SK-N-SH (cell line): ENCODE measurements around the gene ARID4B. TPM values are rescaled to one million over a fixed set of nuclear protein-coding genes. Genes with fewer than 3 reads are reported as not detected.

Source experiments
- CTCF ChIA-PET: fragments of 300-600, 350-600 bp; formaldehyde crosslinking; extraction: SDS; loops from one replicate; lab custom pipeline; 2021; lab: Yijun Ruan, JAX
- POLR2A ChIA-PET: fragments of 350-600 bp; sonication (Branson Sonifier 250); formaldehyde crosslinking; extraction: SDS; loops from one replicate; lab custom pipeline; 2020; ENCODE audit warnings: antibody characterized with exemption, inconsistent platforms; lab: Yijun Ruan, JAX
- DNase-seq: peaks from one replicate; pipeline ENCODE4 v3.0.0; 2012
- H2AFZ ChIP-seq: fragments of 200-600 bp; sonication (generic); 2 replicates; pipeline ENCODE4 v1.8.1; 2016; ENCODE audit warnings: antibody characterized with exemption, mild to moderate bottlenecking, low read depth
- H3F3A ChIP-seq: fragments of 200-600 bp; sonication (generic); replicated peaks from 2 replicates; pipeline ENCODE3; 2016; ENCODE audit warnings: antibody characterized with exemption, mild to moderate bottlenecking; ENCODE audit not compliant: insufficient read depth
- H3K27ac ChIP-seq, 2 experiments: fragments of 200-500 bp in 1 of 2; fragments of 200-600 bp in 1 of 2; sonication (Bioruptor generic) in 1 of 2; sonication (generic), shearing (Covaris generic) in 1 of 2; 2 replicates each; pipeline versions ENCODE4 v1.5.1 to v1.6.1; 2014 to 2016; ENCODE audit warnings: low read depth in 2 of 2, inconsistent platforms in 1 of 2, low read length in 1 of 2, mild to moderate bottlenecking in 1 of 2, mixed read lengths in 1 of 2
- H3K27me3 ChIP-seq: fragments of 200-600 bp; sonication (generic), shearing (Covaris generic); 2 replicates; pipeline ENCODE4 v1.6.1; 2016; ENCODE audit warnings: mixed run types; ENCODE audit not compliant: insufficient read depth
- H3K36me3 ChIP-seq, 2 experiments: fragments of 200-500 bp in 1 of 2; fragments of 200-600 bp in 1 of 2; sonication (Bioruptor generic) in 1 of 2; sonication (generic) in 1 of 2; replicated peaks in 1 of 2; 2 replicates each; pipeline versions ENCODE3 to v1.5.1; 2014 to 2016; ENCODE audit warnings: low read length in 1 of 2, mild to moderate bottlenecking in 1 of 2; ENCODE audit not compliant: insufficient read depth in 2 of 2, control insufficient read depth in 1 of 2
- H3K4me1 ChIP-seq, 2 experiments: fragments of 200-500 bp in 1 of 2; fragments of 200-600 bp in 1 of 2; sonication (Bioruptor generic) in 1 of 2; sonication (generic), shearing (Covaris generic) in 1 of 2; 2 replicates each; pipeline versions ENCODE4 v1.5.1 to v1.6.1; 2014 to 2016; ENCODE audit warnings: low read depth in 1 of 2, low read length in 1 of 2, mixed run types in 1 of 2; ENCODE audit not compliant: insufficient read depth in 2 of 2, control insufficient read depth in 1 of 2
- H3K4me2 ChIP-seq: fragments of 200-600 bp; sonication (generic), shearing (Covaris generic); 2 replicates; pipeline ENCODE4 v1.6.1; 2017; ENCODE audit warnings: mixed run types
- H3K4me3 ChIP-seq, 2 experiments: fragments of 200-500 bp in 1 of 2; fragments of 200-600 bp in 1 of 2; sonication (Bioruptor generic) in 1 of 2; sonication (generic), shearing (Covaris generic) in 1 of 2; 2 replicates each; pipeline versions ENCODE4 v1.5.1 to v1.8.1; 2014 to 2016; ENCODE audit warnings: low read depth in 2 of 2, inconsistent platforms in 1 of 2, low read length in 1 of 2, mild to moderate bottlenecking in 1 of 2, mixed read lengths in 1 of 2, moderate library complexity in 1 of 2
- H3K79me2 ChIP-seq: fragments of 200-600 bp; sonication (generic); 2 replicates; pipeline ENCODE4 v1.8.1; 2017; ENCODE audit warnings: mild to moderate bottlenecking; ENCODE audit not compliant: insufficient read depth
- H3K9ac ChIP-seq: fragments of 200-600 bp; sonication (generic); 2 replicates; pipeline ENCODE4 v1.6.1; 2017; ENCODE audit warnings: mixed run types
- H3K9me2 ChIP-seq: fragments of 200-600 bp; sonication (generic); 2 replicates; pipeline ENCODE4 v1.6.1; 2017; ENCODE audit warnings: mixed run types
- H3K9me3 ChIP-seq: fragments of 200-600 bp; sonication (generic); 2 replicates; pipeline ENCODE4 v1.6.1; 2017; ENCODE audit warnings: mixed run types, mild to moderate bottlenecking, moderate library complexity
- H4K20me1 ChIP-seq: fragments of 200-600 bp; sonication (generic); 2 replicates; pipeline ENCODE4 v1.6.1; 2017; ENCODE audit warnings: mild to moderate bottlenecking, mixed run types; ENCODE audit not compliant: insufficient read depth
- ELF1 ChIP-seq: IDR thresholded peaks from 2 replicates; pipeline ENCODE4 v1.4.0; 2012
- EP300 ChIP-seq, 2 experiments: IDR thresholded peaks; 2 replicates each; pipeline versions ENCODE4 v1.4.0 to v1.6.1; 2012; ENCODE audit warnings: borderline replicate concordance in 1 of 2, low read depth in 1 of 2, low read length in 1 of 2
- EZH2phosphoT487 ChIP-seq: fragments of 200-600 bp; sonication (generic); IDR thresholded peaks from 2 replicates; pipeline ENCODE4 v1.6.1; 2017; ENCODE audit warnings: low read depth, mixed run types, mild to moderate bottlenecking, antibody characterized with exemption, moderate library complexity, borderline replicate concordance
- FOSL2 ChIP-seq: IDR thresholded peaks from 2 replicates; pipeline ENCODE4 v1.4.0; 2012; ENCODE audit warnings: low read depth, mild to moderate bottlenecking, moderate library complexity, borderline replicate concordance
- MEF2A ChIP-seq: IDR thresholded peaks from 2 replicates; pipeline ENCODE4 v1.4.0; 2012; ENCODE audit warnings: low read depth, borderline replicate concordance
- MXI1 ChIP-seq: IDR thresholded peaks from 2 replicates; pipeline ENCODE4 v1.6.1; 2012; ENCODE audit warnings: mild to moderate bottlenecking, low read depth, low read length, improper control_type of control experiment
- NFIC ChIP-seq: IDR thresholded peaks from 2 replicates; pipeline ENCODE4 v1.4.0; 2012; ENCODE audit warnings: borderline replicate concordance
- NRF1 ChIP-seq: IDR thresholded peaks from 2 replicates; pipeline ENCODE4 v1.6.1; 2012; ENCODE audit warnings: low read depth, mild to moderate bottlenecking, low read length
- POLR2AphosphoS5 ChIP-seq: IDR thresholded peaks from 2 replicates; pipeline ENCODE4 v1.6.1; 2012; ENCODE audit warnings: low read depth, low read length
- RAD21 ChIP-seq: IDR thresholded peaks from 2 replicates; pipeline ENCODE4 v1.6.1; 2012; ENCODE audit warnings: mild to moderate bottlenecking, low read length
- RCOR1 ChIP-seq: fragments of 150-350 bp; IDR thresholded peaks from 2 replicates; pipeline ENCODE4 v1.6.1; 2017; ENCODE audit warnings: antibody characterized with exemption, low read length
- SIN3A ChIP-seq: IDR thresholded peaks from 2 replicates; pipeline ENCODE4 v1.6.1; 2012; ENCODE audit warnings: low read depth, mild to moderate bottlenecking, low read length, moderate library complexity, borderline replicate concordance
- TCF12 ChIP-seq: IDR thresholded peaks from 2 replicates; pipeline ENCODE4 v1.4.0; 2012
- TEAD4 ChIP-seq: IDR thresholded peaks from 2 replicates; pipeline ENCODE4 v1.4.0; 2012; ENCODE audit warnings: mild to moderate bottlenecking, borderline replicate concordance; ENCODE audit not compliant: insufficient read depth
- WGBS: methylation state at CpG from one replicate; pipeline ENCODE4 v1.1.6; 2017; ENCODE audit warnings: low lambda C conversion rate; 5-methylcytosine and 5-hydroxymethylcytosine counted together
- polyA plus RNA-seq, 3 experiments: library from polyadenylated mRNA; depleted of rRNA; stranded (reverse); fragments of >200 nt; gene quantifications; 2 replicates each; pipeline ENCODE4 v1.2.3, GENCODE V29; 2012
- TF ChIP-seq, protein P1 (sequence below): IDR thresholded peaks from 2 replicates; pipeline ENCODE4 v1.4.0; 2012; ENCODE audit warnings: low read depth, borderline replicate concordance
- TF ChIP-seq, protein P2 (sequence below): IDR thresholded peaks from 2 replicates; pipeline ENCODE4 v1.4.0; 2012; ENCODE audit warnings: low read depth
- TF ChIP-seq, protein P3 (sequence below): fragments of 200-600 bp; sonication (generic); IDR thresholded peaks from 2 replicates; pipeline ENCODE4 v1.6.1; 2017; ENCODE audit warnings: antibody characterized with exemption, mild to moderate bottlenecking, moderate library complexity
- TF ChIP-seq, protein P4 (sequence below): IDR thresholded peaks from 2 replicates; pipeline ENCODE4 v1.4.0; 2012; ENCODE audit warnings: low read depth, borderline replicate concordance
- TF ChIP-seq, protein P5 (sequence below): fragments of 150-350 bp; IDR thresholded peaks from 2 replicates; pipeline ENCODE4 v1.6.1; 2017; ENCODE audit warnings: antibody characterized with exemption, low read length, low read depth, borderline replicate concordance

ARID4B gene
- polyA plus RNA-seq, 1 of the 3 experiments (the other 2 are of a cell fraction): 4.4 TPM

DNA sequence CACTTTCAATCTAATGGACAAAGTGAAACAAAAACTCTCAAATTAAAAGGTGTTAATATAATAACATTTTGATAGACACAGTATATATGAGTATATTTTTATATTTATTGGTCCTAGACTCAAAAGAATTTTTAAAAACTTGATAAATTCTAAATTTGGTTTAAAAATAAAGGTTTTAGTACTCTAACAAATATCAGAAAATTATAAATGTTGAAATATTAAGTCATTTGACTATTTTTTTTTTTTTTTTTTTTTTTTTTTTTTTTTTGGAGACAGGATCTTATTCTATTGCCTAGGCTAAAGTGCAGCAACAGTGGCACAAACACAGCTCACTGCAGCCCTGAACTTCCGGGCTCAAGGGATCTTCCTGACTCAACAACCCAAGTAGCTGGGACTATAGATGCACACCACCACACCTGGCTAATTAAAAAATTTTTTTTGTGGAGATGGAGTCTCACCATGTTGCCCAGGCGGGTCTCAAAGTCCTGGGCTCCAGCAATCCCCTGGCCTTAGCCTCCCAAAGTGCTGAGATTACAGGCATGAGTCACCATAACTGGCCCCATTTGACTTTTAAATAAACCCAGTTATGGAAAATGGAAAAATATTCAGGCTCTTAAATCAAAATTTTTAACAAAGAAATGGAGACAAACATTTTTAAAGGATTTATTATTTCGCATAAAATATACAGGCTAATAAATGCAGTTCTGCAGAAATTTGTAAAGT, 106.2 kb downstream of the ARID4B start:
- Histone ChIP-seq H3K9me2 (no peaks in the 10 kb centered on the region), H3K4me2 (no peak overlapping the region), H4K20me1 (no peaks in the 10 kb centered on the region), H3F3A (peaks cover 17% of the 10 kb centered on the region), H3K27me3 (no peaks in the 10 kb centered on the region), H3K4me3 (no peak overlapping the region), H3K79me2 (peaks cover 12% of the 10 kb centered on the region; the same call in 1 of the 2 replicates), H3K27ac (no peak overlapping the region), H3K9ac (no peak overlapping the region), H3K4me1 (no peaks in the 10 kb centered on the region), H3K9me3 (no peaks in the 10 kb centered on the region), H3K36me3 (peaks cover 41 to 70% of the 10 kb centered on the region in 2 experiments), H2AFZ (no peak overlapping the region)
- POLR2A ChIA-PET: no interaction called here
- no peak for TF ChIP-seq NFIC
- TF ChIP-seq EZH2phosphoT487: no peak
- no peak for TF ChIP-seq MEF2A
- no peak for TF ChIP-seq NRF1
- TF ChIP-seq, protein P1, sequence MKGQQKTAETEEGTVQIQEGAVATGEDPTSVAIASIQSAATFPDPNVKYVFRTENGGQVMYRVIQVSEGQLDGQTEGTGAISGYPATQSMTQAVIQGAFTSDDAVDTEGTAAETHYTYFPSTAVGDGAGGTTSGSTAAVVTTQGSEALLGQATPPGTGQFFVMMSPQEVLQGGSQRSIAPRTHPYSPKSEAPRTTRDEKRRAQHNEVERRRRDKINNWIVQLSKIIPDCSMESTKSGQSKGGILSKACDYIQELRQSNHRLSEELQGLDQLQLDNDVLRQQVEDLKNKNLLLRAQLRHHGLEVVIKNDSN: no peak
- TF ChIP-seq RCOR1: no peak
- no peak for TF ChIP-seq POLR2AphosphoS5
- no peak for TF ChIP-seq FOSL2
- no peak for TF ChIP-seq EP300 (IDR thresholded peaks at IDR 0.05; ENCODE audit: borderline replicate concordance in 1 of 2, low read depth in 1 of 2, low read length in 1 of 2)
- TF ChIP-seq, protein P2, sequence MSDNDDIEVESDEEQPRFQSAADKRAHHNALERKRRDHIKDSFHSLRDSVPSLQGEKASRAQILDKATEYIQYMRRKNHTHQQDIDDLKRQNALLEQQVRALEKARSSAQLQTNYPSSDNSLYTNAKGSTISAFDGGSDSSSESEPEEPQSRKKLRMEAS: no peak
- TF ChIP-seq TEAD4: no peak
- TF ChIP-seq, protein P3, sequence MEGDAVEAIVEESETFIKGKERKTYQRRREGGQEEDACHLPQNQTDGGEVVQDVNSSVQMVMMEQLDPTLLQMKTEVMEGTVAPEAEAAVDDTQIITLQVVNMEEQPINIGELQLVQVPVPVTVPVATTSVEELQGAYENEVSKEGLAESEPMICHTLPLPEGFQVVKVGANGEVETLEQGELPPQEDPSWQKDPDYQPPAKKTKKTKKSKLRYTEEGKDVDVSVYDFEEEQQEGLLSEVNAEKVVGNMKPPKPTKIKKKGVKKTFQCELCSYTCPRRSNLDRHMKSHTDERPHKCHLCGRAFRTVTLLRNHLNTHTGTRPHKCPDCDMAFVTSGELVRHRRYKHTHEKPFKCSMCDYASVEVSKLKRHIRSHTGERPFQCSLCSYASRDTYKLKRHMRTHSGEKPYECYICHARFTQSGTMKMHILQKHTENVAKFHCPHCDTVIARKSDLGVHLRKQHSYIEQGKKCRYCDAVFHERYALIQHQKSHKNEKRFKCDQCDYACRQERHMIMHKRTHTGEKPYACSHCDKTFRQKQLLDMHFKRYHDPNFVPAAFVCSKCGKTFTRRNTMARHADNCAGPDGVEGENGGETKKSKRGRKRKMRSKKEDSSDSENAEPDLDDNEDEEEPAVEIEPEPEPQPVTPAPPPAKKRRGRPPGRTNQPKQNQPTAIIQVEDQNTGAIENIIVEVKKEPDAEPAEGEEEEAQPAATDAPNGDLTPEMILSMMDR: no peak
- TF ChIP-seq ELF1: no peak
- no peak for DNase-seq
- WGBS: over 99% methylated on average over 3 of the region's 3 CpGs
- CTCF ChIA-PET: no interaction called here

DNA sequence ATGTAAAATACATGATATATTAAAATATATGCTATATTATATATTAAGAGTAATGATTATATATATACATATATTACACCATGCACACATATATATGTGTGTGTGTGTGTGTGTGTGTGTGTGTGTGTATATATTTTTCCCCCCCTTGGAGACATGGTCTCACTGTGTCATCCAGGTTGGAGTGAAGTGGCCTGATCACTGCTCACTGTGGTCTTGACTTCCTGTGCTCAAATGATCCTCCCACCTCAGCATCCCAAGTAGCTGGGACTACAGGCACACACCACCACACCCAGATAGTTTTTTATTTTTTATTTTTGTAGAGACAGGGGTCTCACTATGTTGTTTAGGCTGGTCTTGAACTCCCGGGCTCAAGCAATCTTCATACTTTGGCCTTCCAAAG, 112.5 kb downstream of the ARID4B start:
- ChIA-PET POLR2A (no interaction called here), CTCF (interaction anchor here (0.8 kb wide), 1 partner anchor 34 kb away, joined by 3 read pairs; no protein-coding TSS in a partner anchor)
- no peak for DNase-seq
- Histone ChIP-seq H3K27me3 (no peaks in the 10 kb centered on the region), H3K9me3 (no peaks in the 10 kb centered on the region), H3K9ac (no peak overlapping the region), H3K36me3 (peaks cover 56 to 57% of the 10 kb centered on the region in 2 experiments), H3K27ac (no peak overlapping the region), H3K4me3 (no peak overlapping the region), H3K4me2 (no peak overlapping the region), H3K79me2 (peaks cover 16% of the 10 kb centered on the region; the same call in 1 of the 2 replicates), H3K9me2 (no peaks in the 10 kb centered on the region), H2AFZ (no peak overlapping the region), H3F3A (peaks cover 14% of the 10 kb centered on the region), H3K4me1 (no peaks in the 10 kb centered on the region), H4K20me1 (no peaks in the 10 kb centered on the region)
- no peak for TF ChIP-seq TCF12
- TF ChIP-seq, protein P4, sequence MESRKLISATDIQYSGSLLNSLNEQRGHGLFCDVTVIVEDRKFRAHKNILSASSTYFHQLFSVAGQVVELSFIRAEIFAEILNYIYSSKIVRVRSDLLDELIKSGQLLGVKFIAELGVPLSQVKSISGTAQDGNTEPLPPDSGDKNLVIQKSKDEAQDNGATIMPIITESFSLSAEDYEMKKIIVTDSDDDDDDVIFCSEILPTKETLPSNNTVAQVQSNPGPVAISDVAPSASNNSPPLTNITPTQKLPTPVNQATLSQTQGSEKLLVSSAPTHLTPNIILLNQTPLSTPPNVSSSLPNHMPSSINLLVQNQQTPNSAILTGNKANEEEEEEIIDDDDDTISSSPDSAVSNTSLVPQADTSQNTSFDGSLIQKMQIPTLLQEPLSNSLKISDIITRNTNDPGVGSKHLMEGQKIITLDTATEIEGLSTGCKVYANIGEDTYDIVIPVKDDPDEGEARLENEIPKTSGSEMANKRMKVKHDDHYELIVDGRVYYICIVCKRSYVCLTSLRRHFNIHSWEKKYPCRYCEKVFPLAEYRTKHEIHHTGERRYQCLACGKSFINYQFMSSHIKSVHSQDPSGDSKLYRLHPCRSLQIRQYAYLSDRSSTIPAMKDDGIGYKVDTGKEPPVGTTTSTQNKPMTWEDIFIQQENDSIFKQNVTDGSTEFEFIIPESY: no peak
- TF ChIP-seq, protein P5, sequence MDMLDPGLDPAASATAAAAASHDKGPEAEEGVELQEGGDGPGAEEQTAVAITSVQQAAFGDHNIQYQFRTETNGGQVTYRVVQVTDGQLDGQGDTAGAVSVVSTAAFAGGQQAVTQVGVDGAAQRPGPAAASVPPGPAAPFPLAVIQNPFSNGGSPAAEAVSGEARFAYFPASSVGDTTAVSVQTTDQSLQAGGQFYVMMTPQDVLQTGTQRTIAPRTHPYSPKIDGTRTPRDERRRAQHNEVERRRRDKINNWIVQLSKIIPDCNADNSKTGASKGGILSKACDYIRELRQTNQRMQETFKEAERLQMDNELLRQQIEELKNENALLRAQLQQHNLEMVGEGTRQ: no peak
- no peak for TF ChIP-seq RAD21
- TF ChIP-seq MXI1: no peak
- TF ChIP-seq SIN3A: no peak
- no peak for TF ChIP-seq EP300 (IDR thresholded peaks at IDR 0.05; ENCODE audit: borderline replicate concordance in 1 of 2, low read depth in 1 of 2, low read length in 1 of 2)
- no peak for TF ChIP-seq EZH2phosphoT487
- no peak for TF ChIP-seq NFIC
- WGBS: 100% methylated on average over 1 of the region's 1 CpG
